GM21786 (cell line): ENCODE data around the gene ARVCF.

ENCODE experiments used
- ATAC-seq: cut with Tn5 transposase; IDR thresholded peaks from one replicate; pipeline ENCODE4 v1.9.1; 2021; ENCODE audit not compliant: unreplicated experiment

Gene ARVCF

GRCh38 chr22:20053407-20054033 is 36.9 kb upstream of the ARVCF start:
- no peak for ATAC-seq

GRCh38 chr22:20052309-20053259 is 36.0 kb upstream of the ARVCF start:
- no peak for ATAC-seq

DNA sequence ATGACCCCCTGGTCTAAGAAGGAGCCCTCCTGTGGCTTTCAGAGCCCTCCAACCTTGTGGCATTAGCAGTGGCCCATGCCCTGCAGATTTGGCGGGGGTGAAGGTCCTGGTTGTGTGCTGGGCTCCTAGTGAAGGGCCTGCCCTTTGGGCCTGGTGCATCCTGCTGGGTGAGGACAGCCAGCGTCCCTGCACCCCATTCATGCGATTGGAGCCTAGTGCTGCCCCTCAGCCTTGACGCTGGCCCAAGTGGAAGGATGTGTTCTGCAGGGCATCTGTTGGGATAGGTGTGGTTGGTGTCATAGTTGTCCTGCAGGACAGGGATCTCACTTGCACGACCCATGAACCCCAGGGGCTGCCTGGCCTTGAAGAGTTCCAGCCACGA is 35.3 kb upstream of the ARVCF start:
- ATAC-seq = no peak

DNA sequence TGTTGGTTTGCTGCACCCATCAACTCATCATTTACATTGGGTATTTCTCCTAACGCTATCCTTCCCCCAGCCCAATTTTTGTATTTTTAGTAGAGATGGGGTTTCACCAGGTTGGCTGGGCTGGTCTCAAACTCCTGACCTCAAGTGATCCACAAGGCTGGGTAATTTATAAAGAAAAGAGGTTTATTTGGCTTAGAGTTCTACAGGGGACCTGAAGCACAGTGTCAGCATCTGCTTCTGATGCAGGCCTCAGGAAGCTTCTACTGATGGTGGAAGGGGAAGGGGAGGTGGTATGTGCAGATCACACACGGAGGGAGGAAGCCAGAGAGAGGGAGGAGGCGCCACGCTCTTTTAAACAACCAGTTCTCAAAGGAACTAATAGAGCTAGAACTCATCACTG is 30.1 kb upstream of the ARVCF start:
- no peak for ATAC-seq

- no peak for ATAC-seq
Measured at GRCh38 chr22:20044495-20045151, 28.0 kb upstream of the ARVCF start.

DNA sequence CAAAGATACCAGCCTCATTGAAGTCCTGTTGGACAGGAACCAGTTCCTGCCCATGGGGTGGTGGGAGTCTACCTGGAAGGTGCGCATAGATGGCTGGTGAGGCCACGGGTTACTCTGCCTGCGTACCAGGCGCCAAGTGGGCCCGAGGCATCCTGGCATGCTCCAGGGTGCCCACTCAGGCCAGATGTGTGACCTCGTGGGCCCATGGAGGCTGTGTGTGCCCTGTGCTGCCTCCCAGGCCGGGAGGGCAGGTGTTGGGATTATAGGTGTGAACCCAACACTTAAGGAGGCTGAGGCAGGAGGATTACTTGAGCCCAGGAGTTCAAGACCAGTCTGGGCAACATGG is 27.3 kb upstream of the ARVCF start:
- ATAC-seq = no peak

DNA sequence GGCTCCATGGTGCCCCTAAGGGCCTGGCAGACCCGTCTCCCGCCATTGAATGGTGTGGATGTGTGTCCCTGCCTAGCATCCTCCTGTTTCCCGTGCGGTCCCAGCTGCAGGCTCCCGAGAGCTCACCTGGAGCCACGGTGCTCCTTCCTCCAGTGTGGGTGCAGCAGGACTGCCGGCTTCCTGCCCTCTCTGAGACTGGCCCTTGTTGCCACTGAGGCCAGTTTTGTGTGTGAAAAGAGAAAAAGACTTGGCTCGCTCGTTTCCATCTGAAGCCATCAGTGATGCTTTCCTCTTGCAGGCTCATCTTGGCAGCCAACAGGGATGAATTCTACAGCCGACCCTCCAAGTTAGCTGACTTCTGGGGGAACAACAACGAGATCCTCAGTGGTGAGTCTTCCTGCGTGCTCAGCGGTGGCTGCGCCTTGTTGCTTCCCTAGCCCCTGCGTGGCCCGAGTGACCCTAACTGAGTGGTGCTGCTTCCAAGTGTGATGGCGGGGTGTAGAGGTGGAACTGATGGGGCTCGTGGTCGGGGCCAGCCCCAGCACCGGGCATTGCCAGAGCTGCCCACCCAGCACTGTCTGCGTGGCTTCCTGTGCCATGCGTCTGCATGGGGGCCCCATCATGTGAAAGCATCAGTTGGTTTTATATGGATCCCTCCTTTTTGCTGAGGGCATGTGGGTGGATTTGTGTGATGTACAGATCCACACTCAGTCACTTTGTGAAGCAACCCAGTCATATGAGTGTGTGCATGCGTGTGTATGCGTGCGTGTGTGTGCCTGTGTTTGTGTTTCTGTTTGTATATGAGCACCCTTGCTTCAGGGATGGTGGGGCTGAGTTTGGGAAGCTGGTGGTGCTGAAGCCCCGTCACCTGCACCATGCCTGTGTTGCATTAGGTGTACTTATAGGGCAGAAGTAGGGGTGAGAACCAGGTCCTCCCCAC is 26.7 kb upstream of the ARVCF start:
- ATAC-seq = no peak

DNA sequence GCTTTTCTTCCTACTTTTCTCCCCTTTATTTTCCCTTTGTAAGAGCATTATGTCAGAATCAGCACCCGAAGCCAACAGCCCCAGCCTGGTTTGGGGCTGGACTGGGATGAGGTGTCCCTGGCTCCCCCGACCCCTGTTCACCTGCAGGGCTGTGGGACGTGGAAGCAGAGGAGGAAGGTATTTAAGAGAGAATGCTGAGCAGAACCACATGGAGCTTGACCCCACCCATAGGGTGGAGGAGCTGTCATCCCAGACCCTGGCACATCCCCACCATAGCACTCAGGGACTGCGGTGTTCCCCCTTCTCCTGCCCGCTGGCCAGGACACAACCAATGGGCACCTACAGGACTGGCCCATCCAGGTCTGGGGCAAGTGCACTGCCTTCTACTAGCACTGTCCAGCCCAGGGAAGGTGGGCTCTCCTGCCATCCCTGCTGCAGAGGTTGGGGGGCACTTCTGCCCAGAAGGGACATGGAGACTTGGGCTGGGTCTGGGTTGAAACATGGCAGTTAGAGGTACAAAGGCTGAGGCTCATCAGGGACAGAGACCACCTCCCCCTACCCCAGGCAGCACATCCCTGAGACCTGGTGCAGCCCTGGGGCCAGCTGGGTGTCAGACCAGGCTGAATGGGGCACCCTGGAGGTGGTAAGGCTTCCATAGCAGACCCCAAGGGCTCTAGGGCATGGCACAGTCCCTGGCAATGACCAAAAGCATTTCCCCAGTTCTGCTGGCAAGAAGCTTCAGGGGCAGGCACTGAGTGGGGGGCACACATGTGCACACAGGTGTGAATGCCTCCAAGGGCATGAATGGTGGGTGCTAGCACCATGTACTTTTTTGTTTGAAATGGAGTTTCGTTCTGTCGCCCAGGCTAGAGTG is 23.9 kb upstream of the ARVCF start:
- ATAC-seq = no peak

DNA sequence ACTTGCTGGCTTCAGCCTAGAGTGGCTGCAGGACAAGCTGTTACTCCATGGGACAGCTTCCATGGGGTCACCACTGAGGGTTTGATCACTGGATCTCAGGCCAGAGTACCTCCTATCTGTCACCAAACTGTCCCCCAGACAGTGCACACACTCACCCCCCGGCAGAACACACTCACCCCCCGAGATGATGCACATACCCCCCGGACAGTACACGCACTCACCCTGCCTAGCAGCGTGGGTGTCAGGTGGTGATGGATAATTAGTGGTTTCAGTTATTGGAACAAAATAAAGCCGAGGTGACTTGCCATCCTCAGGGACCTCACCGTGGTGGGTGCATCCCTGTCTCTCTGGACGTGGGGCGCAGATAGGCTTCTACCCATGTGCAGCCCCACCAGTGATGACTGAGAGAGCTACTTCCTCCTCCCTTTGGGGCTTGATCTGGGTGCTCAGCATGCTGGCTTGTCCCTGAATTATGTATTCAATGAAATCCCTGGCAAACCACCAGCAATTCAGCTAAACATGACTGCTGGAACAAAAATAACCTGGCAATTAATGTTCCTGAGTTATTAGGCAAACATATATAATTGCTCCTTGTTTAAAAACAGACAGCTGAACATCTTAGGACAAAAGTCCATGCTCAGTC is 23.2 kb upstream of the ARVCF start:
- no peak for ATAC-seq

DNA sequence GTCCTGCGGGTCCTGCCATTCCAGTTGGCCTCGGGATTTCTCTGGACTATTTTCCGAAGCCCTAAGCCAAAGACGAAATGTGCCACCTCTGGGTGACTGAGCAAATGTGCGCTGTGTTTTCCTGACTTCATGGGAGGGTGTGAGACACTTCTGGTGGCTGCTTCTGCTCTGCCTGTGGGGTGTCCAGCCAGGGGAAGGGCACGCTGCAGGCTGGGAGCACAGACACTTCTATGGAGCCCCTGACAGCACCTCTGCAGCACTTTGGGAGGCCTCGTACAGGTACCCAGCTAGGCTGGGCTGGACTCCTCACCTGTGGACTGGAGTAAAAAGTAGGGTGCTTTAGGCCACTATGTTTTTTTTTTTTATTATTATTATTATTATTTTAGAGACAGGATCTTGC is 22.0 kb upstream of the ARVCF start:
- no peak for ATAC-seq

GRCh38 chr22:20037419-20037818 is 20.8 kb upstream of the ARVCF start:
- no peak for ATAC-seq

GRCh38 chr22:20036535-20037392 is 20.1 kb upstream of the ARVCF start:
- no peak for ATAC-seq

GRCh38 chr22:20036084-20036482 is 19.5 kb upstream of the ARVCF start:
- no peak for ATAC-seq

DNA sequence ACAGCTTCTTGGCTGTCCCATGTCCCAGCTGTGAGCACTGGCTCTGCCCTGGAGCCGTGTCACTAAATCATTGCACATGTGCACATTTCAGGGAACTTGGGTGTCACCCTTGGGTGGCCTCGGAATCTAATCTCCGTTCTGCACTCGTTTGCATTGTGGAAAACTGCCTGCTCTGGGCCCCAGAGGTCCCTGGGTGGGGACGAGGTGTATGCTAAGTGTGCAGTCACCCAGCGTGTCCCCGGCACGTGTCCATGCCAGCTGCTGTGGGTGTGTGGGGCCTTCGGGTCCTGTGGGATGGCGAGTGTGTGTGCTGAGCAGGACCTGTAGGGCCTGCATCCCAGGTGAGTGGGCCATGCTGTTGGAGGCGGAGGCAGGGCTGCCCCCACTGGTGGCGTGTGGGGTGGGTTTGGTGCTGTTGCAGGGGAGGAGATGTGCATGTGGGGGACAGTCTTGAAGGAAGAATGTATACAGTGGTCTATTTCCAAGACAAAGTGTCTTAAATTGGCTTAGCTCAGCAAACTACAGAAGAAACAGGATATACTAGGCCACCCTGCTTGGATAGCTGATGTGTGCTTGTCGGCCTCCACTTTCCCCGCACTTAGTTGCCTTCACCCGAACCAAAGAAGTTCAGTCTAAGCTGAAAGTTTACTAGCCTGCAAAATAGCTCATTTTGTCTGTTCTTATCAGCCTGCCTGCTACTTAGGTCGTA is 18.9 kb upstream of the ARVCF start:
- no peak for ATAC-seq

- no peak for ATAC-seq
Measured at GRCh38 chr22:20034143-20034542, 17.5 kb upstream of the ARVCF start.

DNA sequence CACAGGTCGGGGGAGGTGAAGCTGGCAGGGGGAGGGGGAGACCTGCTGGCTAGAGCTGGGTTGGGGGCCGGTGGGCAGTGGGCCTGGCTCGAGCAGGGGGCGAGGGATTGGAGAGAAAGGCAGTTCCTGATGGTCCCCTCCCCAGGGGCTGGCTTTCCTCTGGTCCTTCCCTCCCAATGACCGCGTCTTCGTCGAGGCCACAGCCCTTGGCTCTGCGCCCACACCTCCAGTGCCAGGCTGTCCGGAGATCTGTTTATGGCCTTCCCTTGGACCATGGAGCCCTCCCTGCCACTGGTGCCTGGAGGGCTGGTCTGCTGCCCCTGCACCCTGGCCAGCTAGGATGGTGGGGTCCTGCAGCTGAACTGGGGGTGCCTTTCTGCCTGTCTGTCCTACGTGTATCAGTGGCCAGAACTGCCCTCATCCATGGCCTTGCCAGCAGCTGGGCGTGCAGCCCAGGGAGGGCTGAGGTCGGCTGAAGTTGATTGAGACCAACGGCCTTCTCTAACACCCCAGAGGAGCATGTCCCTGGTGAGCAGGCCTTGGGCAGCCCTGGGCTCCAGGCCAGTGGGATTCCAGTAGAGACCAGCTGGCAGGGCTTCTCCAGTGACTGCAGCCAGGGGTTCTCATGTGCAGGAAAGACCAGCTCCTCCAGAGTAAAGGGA is 16.6 kb upstream of the ARVCF start:
- no peak for ATAC-seq

GRCh38 chr22:20032407-20032991 is 15.9 kb upstream of the ARVCF start:
- ATAC-seq = no peak
